LHCN-M2 (cell line): ENCODE measurements around the gene NEGR1. TPM values are rescaled to one million over a fixed set of nuclear protein-coding genes. Genes with fewer than 3 reads are reported as not detected.
"Not testable (repeated sequence)": the region's sequence is repeated elsewhere in the genome, so short reads cannot be mapped to it uniquely, and the experiment has no call there.

ENCODE experiments used
- DNase-seq: peaks from one replicate; pipeline ENCODE4 v3.0.0-alpha.2; 2012; ENCODE audit warnings: low read depth
- total RNA-seq: library from RNA; depleted of rRNA; stranded (reverse); fragments of >200 nt; gene quantifications from 2 replicates; pipeline ENCODE4 v1.2.3, GENCODE V29; 2014

NEGR1 gene
- total RNA-seq, 1 experiment from 2014 or later, result 8.8 TPM

DNA sequence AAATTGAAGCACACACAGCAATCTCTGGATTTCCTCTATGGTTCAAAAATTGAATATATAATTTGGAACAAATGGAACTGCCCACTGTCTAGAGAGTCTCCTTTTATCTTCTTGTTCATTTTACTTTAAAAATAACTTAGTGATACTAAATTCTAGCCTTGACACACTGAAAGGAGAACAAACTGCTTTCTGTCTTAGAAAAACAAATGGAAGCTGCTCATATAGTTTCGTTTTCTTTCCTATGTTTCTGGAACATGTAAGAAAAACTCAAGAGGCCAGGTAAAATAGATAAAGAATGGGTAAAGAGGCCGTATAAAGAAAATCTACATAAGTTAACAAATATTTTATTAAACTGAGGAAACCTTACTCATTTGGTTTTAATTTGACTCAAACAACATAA lies 332.7 kb downstream of the NEGR1 start:
- DNase-seq, result no peak

DNA sequence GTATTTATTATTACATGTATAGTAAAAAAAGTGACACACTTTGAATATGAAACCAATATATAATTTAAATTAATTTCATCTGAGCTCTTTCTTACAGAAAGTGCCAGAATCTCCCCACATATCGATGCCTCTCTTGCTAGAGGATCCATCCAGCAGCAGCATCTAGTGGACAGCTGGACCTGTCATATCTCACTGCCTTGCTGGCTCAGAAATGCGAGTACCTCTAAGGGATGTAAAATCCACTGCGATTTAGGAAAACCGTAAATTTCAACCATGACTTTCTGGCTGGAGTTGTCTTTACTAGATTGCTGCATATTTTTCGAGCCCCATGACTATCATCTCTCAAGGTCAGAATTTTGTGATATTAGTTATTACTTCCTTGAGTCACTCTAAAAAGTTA lies 333.8 kb downstream of the NEGR1 start:
- peak; percentile 4 for DNase-seq

GRCh38 chr1:71944006-71944405 lies 338.3 kb downstream of the NEGR1 start:
- DNase-seq, result no peak

- DNase-seq, result no peak
Observed at GRCh38 chr1:71940261-71940660, 342.1 kb downstream of the NEGR1 start.

GRCh38 chr1:71930511-71930910 lies 351.8 kb downstream of the NEGR1 start:
- DNase-seq, result no peak

DNA sequence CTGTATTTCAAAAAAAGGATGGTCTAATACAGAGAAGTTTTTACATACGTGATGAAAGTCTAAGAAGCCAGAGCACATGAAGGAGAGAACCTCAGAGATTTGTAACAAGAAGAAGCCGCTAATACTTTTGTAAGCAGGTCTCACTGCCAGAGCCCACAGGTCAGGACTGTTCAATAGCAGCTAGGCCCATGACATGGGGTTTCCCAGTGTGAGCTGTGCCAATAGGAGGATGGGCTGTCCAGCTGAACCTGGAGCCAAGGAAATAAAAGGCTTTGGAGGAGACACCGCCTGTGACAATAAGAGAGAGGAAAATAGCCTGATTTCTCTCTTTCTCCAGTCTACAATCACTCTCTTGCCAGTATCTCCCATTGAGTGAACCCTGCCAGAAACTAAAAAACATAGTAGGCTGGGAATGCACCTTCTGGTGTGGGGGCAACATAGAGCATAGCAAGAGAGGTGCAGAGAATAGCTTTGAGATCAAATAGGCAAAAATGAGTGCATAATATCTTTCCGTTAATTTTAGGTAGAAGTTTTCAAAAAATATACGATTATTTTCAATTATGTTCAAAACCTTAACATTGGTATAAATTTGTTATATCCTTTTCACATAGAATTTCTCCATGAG lies 360.3 kb downstream of the NEGR1 start:
- no peak for DNase-seq

- no peak for DNase-seq
Observed at GRCh38 chr1:71921204-71921603, 361.1 kb downstream of the NEGR1 start.

GRCh38 chr1:71920556-71920955 lies 361.8 kb downstream of the NEGR1 start:
- DNase-seq, result no peak

- DNase-seq, result peak; percentile 55
Observed at GRCh38 chr1:71919811-71920509, 362.4 kb downstream of the NEGR1 start.

- no peak for DNase-seq
Observed at GRCh38 chr1:71918630-71919029, 363.7 kb downstream of the NEGR1 start.

GRCh38 chr1:71916894-71917293 lies 365.4 kb downstream of the NEGR1 start:
- peak; percentile 2 for DNase-seq

DNA sequence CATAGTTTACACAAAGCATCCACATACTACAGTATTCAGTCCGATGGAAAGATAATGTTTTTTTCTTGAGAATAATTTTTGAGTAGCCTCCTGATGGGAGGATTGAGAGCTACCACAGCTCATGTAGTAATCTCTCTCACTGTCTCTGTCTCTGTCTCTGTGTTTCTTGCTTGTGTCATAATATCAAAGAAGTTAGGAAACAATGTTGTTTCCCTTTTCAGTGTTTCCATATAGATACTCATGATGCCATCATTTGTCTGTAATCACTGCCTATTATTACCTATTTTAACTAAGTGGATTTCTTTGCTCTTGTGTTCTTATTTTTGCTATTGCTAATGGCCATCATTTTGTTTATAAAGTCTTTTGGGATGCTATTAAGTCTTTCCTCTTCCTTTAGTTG lies 367.7 kb downstream of the NEGR1 start:
- DNase-seq, result no peak

GRCh38 chr1:71908871-71909390 lies 373.4 kb downstream of the NEGR1 start:
- no peak for DNase-seq

DNA sequence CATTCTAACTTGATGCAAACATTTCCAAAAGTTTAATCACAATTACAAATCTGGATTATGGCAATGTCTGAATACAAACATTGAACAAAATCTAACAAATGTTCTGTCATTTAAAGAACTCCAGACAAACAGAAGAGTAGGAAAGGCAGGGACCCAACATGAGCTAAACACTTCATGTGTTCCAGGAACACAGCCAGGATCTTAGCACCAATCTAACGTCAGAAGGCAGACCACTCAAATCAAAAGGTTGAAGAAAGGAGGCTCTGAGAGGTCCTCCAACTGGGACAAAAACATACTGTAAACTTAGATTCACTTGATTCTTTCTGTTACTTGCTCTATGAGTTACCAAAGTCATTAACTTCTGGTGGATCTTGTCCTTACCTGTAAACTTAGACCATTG lies 374.0 kb downstream of the NEGR1 start:
- no peak for DNase-seq

- no peak for DNase-seq
Observed at GRCh38 chr1:71899881-71900280, 382.5 kb downstream of the NEGR1 start.

GRCh38 chr1:71888166-71888565 lies 394.2 kb downstream of the NEGR1 start:
- not testable (repeated sequence) for DNase-seq

DNA sequence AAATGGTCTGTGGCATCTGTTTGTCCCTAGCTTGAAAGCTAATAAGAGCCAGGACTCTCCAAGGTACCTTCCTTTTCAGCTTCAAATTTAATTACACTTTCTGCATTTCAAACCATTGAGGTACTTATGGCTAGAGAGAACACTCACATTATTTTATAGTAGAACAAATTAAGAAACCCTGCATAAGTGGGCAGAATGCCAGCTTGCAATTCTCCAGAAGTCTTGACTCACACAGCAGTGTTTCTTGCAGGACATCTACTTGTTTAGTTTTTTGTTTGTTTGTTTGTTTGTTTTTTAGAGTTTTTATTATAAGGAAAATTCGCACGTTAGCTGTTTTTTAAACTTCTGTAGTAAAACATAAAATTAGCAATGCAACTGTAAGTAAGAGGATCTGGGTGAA lies 397.2 kb downstream of the NEGR1 start:
- DNase-seq, result peak; percentile 35

DNA sequence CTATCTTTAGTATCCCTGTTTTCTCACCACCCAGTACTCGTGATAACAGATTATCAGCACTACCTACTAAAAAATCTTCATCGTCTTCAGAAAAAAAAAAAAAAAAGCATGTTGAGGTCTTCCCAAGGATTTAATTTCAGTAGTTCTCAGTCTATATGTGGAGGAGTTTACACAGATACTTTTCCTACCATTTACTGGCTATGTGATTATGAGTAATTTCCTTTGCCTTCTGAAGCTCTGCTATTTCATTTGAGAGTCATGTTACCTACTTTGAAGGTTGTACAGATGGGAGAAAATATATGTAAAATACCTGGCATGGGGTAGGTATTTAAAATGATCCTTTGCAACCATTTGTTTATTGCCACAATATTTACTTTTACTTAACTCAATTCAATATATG lies 399.7 kb downstream of the NEGR1 start:
- DNase-seq, result peak; percentile 10

- peak; percentile 2 for DNase-seq
Observed at GRCh38 chr1:71882226-71882625, 400.1 kb downstream of the NEGR1 start.

DNA sequence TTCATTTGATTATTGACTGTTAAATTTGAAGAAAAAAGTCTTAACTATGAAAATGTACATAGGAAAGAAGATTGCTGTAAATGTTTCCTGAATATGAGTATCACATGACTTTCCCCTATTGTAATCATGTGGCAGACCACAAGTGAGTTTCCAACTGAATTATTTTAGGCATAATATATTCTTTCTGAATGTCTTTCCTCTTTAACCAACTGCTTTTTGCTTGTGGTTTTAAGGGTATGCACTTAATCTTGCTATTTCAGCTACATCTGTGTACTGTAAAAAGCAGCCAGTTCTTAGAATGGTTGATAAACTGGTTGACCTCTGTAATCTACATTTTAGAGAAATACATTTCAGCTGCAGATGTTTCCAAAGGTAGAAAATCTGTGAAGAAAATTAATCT lies 400.7 kb downstream of the NEGR1 start:
- DNase-seq, result peak; percentile 65

DNA sequence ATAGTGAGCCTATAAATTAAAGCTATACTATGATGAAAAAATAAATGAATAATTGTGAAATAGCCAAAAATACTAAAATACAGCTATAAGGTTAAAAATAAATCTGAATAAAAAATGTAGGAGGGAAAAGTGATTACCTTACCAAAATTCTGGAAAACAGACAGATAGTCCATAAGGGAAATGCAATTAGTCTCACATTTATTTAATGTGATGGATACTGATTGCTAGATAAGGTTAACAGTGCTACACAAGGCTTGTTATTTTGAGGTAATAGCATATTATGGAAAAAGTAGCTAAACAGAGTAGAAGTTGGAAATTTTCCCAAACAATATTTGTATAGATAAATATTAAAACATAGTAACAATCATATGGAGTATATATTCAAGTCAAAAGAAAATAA lies 413.0 kb downstream of the NEGR1 start:
- no peak for DNase-seq

GRCh38 chr1:71862756-71863155 lies 419.6 kb downstream of the NEGR1 start:
- no peak for DNase-seq

- peak; percentile 82 for DNase-seq
Observed at GRCh38 chr1:71861022-71861421, 421.3 kb downstream of the NEGR1 start.
